ENCODE data around the gene RAPGEF4. TPM values are rescaled to one million over a fixed set of nuclear protein-coding genes. Genes with fewer than 3 reads are reported as not detected.

The RAPGEF4 gene
- total RNA-seq, 1 experiment from 2014 or later, result 0.59 TPM

DNA sequence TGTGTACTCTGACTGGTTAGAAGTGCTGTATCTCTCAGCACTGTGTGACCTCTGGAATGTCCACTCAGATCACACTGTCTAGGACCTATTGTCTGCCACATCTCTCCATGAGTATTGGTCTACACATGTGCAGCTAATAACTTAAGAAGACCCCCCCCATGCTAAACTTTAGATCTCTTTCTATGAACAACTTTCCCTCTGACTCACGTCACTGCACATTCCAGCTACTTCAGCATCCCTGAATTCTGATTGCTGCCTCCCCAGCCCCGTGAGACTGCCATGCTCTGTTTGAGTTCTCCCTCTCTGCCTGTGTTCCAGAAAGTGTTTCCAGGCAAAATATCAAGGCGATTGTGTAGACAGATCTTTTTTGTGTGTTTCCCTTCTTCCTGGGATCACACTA lies 41.8 kb downstream of the RAPGEF4 start:
- no TSS peak for BruUV-seq (replicated peaks)
- RAD21 ChIA-PET (ENCODE audit: low non-redundant PET in 1 of 2, low total read pairs in 2 of 2, uncharacterized antibody in 2 of 2, unreplicated experiment in 2 of 2), result no interaction called here
- ATAC-seq (no peak), DNase-seq (ENCODE audit: low read depth, low spot score) (no peak)
- Histone ChIP-seq H3K4me3 (replicated peaks in 1 of 2; ENCODE audit: low read depth in 1 of 2, low read length in 2 of 2) (no peak overlapping the region), H2AFZ (ENCODE audit: low read depth, low read length, poor library complexity, severe bottlenecking) (no peak overlapping the region), H3K4me1 (ENCODE audit: control insufficient read depth in 1 of 2, insufficient read depth in 2 of 2, low read length in 2 of 2) (peaks cover under 1 to 3% of the 10 kb centered on the region in 2 experiments; a peak in 1 of 4 replicates), H3K9me3 (ENCODE audit: control insufficient read depth in 1 of 2, insufficient read depth in 1 of 2, low read depth in 1 of 2, low read length in 2 of 2) (no peaks in the 10 kb centered on the region), H3K9ac (ENCODE audit: low read length) (no peak overlapping the region), H3K4me2 (ENCODE audit: low read length) (no peak overlapping the region), H4K20me1 (ENCODE audit: insufficient read depth) (no peaks in the 10 kb centered on the region), H3K36me3 (ENCODE audit: control insufficient read depth in 1 of 2, insufficient read depth in 2 of 2, low read length in 2 of 2) (no peaks in the 10 kb centered on the region), H3K27ac (ENCODE audit: low read depth, low read length) (no peak overlapping the region), H3K27me3 (ENCODE audit: insufficient read depth, low read length) (peaks cover 31% of the 10 kb centered on the region), H3K9me2 (ENCODE audit: insufficient read depth) (no peaks in the 10 kb centered on the region; the same call in 1 of the 2 replicates), H3K79me2 (ENCODE audit: insufficient read depth, low read length) (no peaks in the 10 kb centered on the region)
- POLR2A ChIA-PET, result no interaction called here
- intact Hi-C loops (cut with micrococcal nuclease), result loop anchor here (10.0 kb wide), 1 partner anchor 1443 kb away; no protein-coding TSS in a partner anchor
- CTCF ChIA-PET, result no interaction called here
- TF ChIP-seq POLR2A (IDR thresholded peaks at IDR 0.05; ENCODE audit: borderline replicate concordance, extremely low read depth, insufficient read depth, insufficient read length) (no peak), YY1 (IDR thresholded peaks at IDR 0.05; ENCODE audit: extremely low read depth, insufficient replicate concordance, low read depth, low read length) (no peak), EGR1 (IDR thresholded peaks at IDR 0.05; ENCODE audit: low read depth) (no peak), SP1 (IDR thresholded peaks at IDR 0.05; ENCODE audit: low read depth) (no peak), JUND (IDR thresholded peaks at IDR 0.05) (no peak), FOSL1 (IDR thresholded peaks at IDR 0.05; ENCODE audit: low read depth) (no peak), CEBPB (IDR thresholded peaks at IDR 0.05; ENCODE audit: low read depth) (no peak), ZFX (IDR thresholded peaks at IDR 0.05) (no peak), ZNF274 (IDR thresholded peaks at IDR 0.05; ENCODE audit: low read depth, low read length) (no peak)
- TF ChIP-seq, protein P1, sequence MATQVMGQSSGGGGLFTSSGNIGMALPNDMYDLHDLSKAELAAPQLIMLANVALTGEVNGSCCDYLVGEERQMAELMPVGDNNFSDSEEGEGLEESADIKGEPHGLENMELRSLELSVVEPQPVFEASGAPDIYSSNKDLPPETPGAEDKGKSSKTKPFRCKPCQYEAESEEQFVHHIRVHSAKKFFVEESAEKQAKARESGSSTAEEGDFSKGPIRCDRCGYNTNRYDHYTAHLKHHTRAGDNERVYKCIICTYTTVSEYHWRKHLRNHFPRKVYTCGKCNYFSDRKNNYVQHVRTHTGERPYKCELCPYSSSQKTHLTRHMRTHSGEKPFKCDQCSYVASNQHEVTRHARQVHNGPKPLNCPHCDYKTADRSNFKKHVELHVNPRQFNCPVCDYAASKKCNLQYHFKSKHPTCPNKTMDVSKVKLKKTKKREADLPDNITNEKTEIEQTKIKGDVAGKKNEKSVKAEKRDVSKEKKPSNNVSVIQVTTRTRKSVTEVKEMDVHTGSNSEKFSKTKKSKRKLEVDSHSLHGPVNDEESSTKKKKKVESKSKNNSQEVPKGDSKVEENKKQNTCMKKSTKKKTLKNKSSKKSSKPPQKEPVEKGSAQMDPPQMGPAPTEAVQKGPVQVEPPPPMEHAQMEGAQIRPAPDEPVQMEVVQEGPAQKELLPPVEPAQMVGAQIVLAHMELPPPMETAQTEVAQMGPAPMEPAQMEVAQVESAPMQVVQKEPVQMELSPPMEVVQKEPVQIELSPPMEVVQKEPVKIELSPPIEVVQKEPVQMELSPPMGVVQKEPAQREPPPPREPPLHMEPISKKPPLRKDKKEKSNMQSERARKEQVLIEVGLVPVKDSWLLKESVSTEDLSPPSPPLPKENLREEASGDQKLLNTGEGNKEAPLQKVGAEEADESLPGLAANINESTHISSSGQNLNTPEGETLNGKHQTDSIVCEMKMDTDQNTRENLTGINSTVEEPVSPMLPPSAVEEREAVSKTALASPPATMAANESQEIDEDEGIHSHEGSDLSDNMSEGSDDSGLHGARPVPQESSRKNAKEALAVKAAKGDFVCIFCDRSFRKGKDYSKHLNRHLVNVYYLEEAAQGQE (IDR thresholded peaks at IDR 0.05; ENCODE audit: low read depth), result no peak
